Vagina (tissue), 2 donors: ENCODE measurements around the gene CHMP2A. TPM values are rescaled to one million over a fixed set of nuclear protein-coding genes. Genes with fewer than 3 reads are reported as not detected.
A peak's percentile ranks its signal among the peaks of the same experiment; 100 is the strongest.

ENCODE experiments used
- DNase-seq, 2 donors: peaks; one replicate each; pipeline ENCODE4 v3.0.0-alpha.2; 2017; ENCODE audit errors: extremely low spot score in 2 of 2
- H3K27ac ChIP-seq: fragments of 200-600 bp; sonication (generic); one replicate; pipeline ENCODE4 v1.5.1; 2019
- H3K27me3 ChIP-seq: fragments of 200-600 bp; sonication (generic); one replicate; pipeline ENCODE4 v1.5.1; 2019
- H3K36me3 ChIP-seq, 2 donors: fragments of 200-600 bp; sonication (generic); one replicate each; pipeline ENCODE4 v1.5.1; 2017 to 2019
- H3K4me1 ChIP-seq: fragments of 200-600 bp; sonication (generic); one replicate; pipeline ENCODE4 v1.5.1; 2019
- H3K4me3 ChIP-seq, 2 donors: fragments of 200-600 bp; sonication (generic); 1 replicate in 1 of 2; 2 replicates in 1 of 2; pipeline ENCODE4 v1.5.1; 2016 to 2019
- H3K9me3 ChIP-seq: fragments of 200-600 bp; sonication (generic); one replicate; pipeline ENCODE4 v1.5.1; 2019
- POLR2A ChIP-seq, 2 donors: fragments of 450-650 bp; IDR thresholded peaks; one replicate each; pipeline ENCODE4 v1.6.1; 2017; ENCODE audit warnings: antibody characterized with exemption in 2 of 2, mild to moderate bottlenecking in 2 of 2, moderate library complexity in 2 of 2
- POLR2AphosphoS5 ChIP-seq, 2 donors: sonication (generic); formaldehyde crosslinking; IDR thresholded peaks; one replicate each; pipeline ENCODE4 v1.9.0; 2017; ENCODE audit warnings: antibody characterized with exemption in 2 of 2, mild to moderate bottlenecking in 2 of 2, low read depth in 1 of 2; ENCODE audit not compliant: insufficient read depth in 1 of 2
- intact Hi-C: fragments of 100-400 bp; cut with DNase I; formaldehyde crosslinking; loops from one replicate; pipeline ENCODE4 v1.15.1; 2023
- total RNA-seq: library from RNA; depleted of rRNA; stranded (reverse); fragments of >200 nt; gene quantifications from one replicate; pipeline ENCODE4 v1.2.3, GENCODE V29; 2016
- TF ChIP-seq, protein P1 (sequence below), 3 experiments: fragments of 450-650 bp in 2 of 3; fragments of 200-600 bp in 1 of 3; sonication (generic) in 1 of 3; IDR thresholded peaks; one replicate each; pipeline ENCODE4 v1.5.1; 2017 to 2019; ENCODE audit warnings: antibody characterized with exemption in 3 of 3, mild to moderate bottlenecking in 2 of 3, moderate library complexity in 2 of 3

Gene CHMP2A
- total RNA-seq, 1 donor from 2014 or later: 76.4 TPM

DNA sequence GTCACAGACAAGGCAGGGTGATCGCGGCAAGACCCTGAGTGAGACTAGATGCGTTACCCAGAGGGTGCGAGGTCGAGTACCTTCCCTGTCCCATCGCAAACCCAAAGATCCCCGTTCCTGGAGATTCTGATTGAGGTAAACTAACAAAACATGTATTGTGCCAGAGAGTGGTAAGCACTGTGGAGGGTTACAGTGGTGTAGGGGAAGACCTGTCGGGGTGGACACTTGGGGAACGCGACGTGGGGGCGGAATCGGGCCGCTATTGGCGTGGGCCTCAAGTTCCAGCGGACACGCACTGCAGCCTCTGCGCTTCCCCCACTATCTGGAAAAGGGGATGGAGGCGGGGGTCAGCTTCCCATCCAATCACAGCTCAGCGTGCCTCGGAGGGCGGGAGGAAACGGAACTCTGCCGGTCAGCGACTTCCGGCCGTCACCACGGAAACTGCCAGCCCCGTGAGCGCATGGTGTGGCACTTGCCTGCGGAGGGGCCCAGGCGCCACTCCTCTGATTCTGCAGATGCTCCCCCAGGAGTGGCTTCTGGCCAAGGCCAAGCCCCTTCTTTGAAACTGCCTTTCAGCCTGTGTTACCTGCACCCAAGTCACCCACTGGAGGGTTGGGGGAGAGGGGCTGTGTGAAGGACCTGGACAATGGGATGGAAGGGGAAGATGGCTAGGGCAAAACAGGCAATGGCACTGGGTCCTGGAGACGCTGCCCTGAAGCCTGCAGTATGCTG, 4.5 kb upstream of the CHMP2A start:
- H3K27ac ChIP-seq: peak overlapping the region; percentile 100
- no peaks in the 10 kb centered on the region for H3K27me3 ChIP-seq
- intact Hi-C loops: no loop called here
- peak overlapping the region; percentile 81 to 89 for H3K4me3 ChIP-seq
- H3K4me1 ChIP-seq: peaks cover 65% of the 10 kb centered on the region
- DNase-seq: peak in 1 of 2 donors; percentile 97
- no peaks in the 10 kb centered on the region for H3K9me3 ChIP-seq
- peaks cover 0 to 14% of the 10 kb centered on the region in 2 donors for H3K36me3 ChIP-seq
- TF ChIP-seq POLR2A (IDR thresholded peaks at IDR 0.05): peak in 1 of 2 donors; percentile 35
- peak in 1 of 2 donors; percentile 87 for TF ChIP-seq POLR2AphosphoS5 (IDR thresholded peaks at IDR 0.05; ENCODE audit: insufficient read depth in 1 of 2, low read depth in 1 of 2)
- TF ChIP-seq, protein P1, sequence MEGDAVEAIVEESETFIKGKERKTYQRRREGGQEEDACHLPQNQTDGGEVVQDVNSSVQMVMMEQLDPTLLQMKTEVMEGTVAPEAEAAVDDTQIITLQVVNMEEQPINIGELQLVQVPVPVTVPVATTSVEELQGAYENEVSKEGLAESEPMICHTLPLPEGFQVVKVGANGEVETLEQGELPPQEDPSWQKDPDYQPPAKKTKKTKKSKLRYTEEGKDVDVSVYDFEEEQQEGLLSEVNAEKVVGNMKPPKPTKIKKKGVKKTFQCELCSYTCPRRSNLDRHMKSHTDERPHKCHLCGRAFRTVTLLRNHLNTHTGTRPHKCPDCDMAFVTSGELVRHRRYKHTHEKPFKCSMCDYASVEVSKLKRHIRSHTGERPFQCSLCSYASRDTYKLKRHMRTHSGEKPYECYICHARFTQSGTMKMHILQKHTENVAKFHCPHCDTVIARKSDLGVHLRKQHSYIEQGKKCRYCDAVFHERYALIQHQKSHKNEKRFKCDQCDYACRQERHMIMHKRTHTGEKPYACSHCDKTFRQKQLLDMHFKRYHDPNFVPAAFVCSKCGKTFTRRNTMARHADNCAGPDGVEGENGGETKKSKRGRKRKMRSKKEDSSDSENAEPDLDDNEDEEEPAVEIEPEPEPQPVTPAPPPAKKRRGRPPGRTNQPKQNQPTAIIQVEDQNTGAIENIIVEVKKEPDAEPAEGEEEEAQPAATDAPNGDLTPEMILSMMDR (IDR thresholded peaks at IDR 0.05): no peak

DNA sequence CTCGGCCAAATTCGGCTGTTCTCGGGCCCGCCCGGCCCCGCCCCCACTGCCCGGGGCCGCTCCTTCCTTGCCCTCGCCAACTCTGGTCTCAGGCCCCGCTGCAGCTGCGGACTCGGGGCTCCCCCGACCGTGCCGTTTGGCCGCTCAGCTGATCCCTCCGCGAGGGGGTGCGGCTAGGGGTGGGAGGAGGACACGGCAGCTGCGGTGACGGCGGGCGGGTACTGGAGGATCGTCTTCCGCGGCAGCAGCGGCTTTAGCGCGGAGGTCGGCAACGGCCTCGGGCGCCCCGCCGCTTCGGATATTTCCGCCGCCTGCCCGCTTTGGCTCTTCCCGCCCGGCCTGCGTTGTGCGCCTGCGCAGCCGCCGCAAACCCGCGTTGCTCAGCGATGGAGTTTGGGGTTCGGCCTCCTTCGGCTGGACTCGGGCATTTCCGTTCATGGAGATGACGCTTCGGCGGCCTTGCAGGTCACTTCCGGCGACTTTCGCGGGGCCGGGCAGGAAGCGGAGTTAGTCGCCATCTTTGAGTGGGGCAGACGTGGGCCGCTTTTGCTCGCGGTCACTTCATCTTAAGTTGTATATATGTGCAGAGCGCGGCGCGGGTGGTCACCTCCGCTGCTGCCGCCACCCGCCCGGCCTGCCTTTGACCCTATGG, 3.8 kb upstream of the CHMP2A start:
- peaks cover 71% of the 10 kb centered on the region for H3K4me1 ChIP-seq
- TF ChIP-seq POLR2A (IDR thresholded peaks at IDR 0.05) (peak in 1 of 2 donors; percentile 43), POLR2AphosphoS5 (IDR thresholded peaks at IDR 0.05; ENCODE audit: insufficient read depth in 1 of 2, low read depth in 1 of 2) (peak; percentile 82 to 96)
- TF ChIP-seq, protein P1 (IDR thresholded peaks at IDR 0.05): no peak

DNA sequence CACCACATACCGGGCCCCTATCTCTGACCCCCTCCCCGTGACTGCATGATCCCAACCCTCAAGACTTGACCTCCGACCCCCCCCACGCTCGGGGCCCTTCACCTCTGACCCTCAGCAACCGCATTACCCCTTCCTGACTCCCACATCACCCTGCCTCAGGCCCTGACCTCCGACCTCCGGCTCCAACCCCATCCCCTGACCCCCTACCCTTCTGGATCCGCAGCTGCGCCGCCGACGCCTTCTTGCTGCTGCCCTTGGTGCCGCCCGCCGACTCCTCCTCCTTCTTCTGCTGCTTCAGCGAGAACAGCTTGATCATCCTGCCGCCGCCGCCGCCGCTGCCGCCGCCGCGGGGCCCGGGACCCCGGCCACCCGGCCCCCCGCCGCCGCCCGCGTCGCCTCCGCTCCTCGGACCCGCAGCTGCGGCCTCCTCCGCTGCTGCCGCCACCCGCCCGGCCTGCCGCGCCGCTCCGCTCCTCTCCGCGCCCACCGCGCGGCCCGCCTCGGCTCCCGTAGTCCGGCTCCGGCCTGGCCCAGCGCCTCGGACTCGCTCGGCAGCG, 3.2 kb upstream of the CHMP2A start, which contains the start of gene UBE2M:
UBE2M (minus strand) TSS at position 546 of the 557 bp plus-strand sequence; CDS start at position 316, 230 bp downstream.
- H3K4me3 ChIP-seq: peak within 1 kb of the TSS; percentile 81 to 89
- no peaks in the 10 kb centered on the region for H3K27me3 ChIP-seq
- TF ChIP-seq POLR2A (IDR thresholded peaks at IDR 0.05): no peak
- TF ChIP-seq, protein P1 (IDR thresholded peaks at IDR 0.05): no peak
- TF ChIP-seq POLR2AphosphoS5 (IDR thresholded peaks at IDR 0.05; ENCODE audit: insufficient read depth in 1 of 2, low read depth in 1 of 2): no peak
- H3K4me1 ChIP-seq: peaks cover 72% of the 10 kb centered on the region
- H3K27ac ChIP-seq: peak within 1 kb of the TSS; percentile 100
- H3K36me3 ChIP-seq: peaks cover 0 to 14% of the 10 kb centered on the region in 2 donors
- DNase-seq: no peak
- intact Hi-C loops: no loop called here
- H3K9me3 ChIP-seq: no peaks in the 10 kb centered on the region

More for the DNA sequence above, 3.8 kb upstream of the CHMP2A start:
- H3K27ac ChIP-seq: peak overlapping the region; percentile 100
- intact Hi-C loops: no loop called here
- H3K27me3 ChIP-seq: no peaks in the 10 kb centered on the region
- peak overlapping the region; percentile 81 to 89 for H3K4me3 ChIP-seq
- peak in 1 of 2 donors; percentile 97 for DNase-seq
- peaks cover 0 to 14% of the 10 kb centered on the region in 2 donors for H3K36me3 ChIP-seq
- no peaks in the 10 kb centered on the region for H3K9me3 ChIP-seq

DNA sequence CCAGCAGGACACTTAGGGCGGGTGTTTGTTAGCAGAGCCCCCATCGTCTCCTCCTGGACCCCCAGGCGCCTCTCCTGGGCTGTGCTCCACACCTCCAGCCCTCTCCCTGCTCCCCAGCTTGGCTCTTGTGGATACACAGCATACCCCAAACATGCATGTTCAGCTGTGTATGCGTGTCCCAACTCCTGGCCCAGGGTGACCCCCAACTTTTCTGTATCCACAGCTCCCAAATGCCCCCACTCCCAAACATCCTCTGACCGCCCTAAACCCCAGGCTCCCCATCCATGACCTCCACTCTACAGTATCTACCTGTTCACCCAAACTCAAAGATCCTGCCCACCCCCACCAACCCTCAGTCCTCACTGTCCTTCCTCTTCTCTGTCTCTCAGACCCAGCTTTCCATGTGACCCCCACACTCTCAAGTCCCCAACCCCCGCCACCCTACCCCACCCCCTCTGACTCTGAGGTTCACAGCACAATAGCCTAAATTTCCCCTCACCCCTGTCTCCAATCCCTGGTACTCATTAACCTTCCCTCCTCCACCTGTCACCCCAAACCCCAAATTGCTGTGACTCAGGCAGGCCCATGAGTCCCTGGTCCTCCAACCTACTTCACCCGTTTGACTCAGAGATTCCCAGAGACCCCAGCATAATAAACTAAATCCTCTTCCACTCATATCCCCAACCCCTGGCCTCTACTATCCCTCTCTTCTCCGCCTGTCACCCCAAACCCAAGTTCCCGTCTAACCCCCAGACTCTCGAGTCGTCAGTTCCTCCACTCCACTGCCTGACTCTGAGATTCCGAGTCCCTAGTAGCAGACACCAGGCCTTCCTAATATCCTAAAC, 2.5 kb upstream of the CHMP2A start:
- Histone ChIP-seq H3K4me1 (peaks cover 67% of the 10 kb centered on the region), H3K27ac (peak overlapping the region; percentile 100), H3K9me3 (no peaks in the 10 kb centered on the region), H3K27me3 (no peaks in the 10 kb centered on the region), H3K4me3 (peak overlapping the region; percentile 81 to 89), H3K36me3 (peaks cover 0 to 14% of the 10 kb centered on the region in 2 donors)
- intact Hi-C loops: no loop called here
- DNase-seq: peak in 1 of 2 donors; percentile 92
- no peak for TF ChIP-seq POLR2AphosphoS5 (IDR thresholded peaks at IDR 0.05; ENCODE audit: insufficient read depth in 1 of 2, low read depth in 1 of 2)
